ENCODE data around the gene DNAJA1.

DNA sequence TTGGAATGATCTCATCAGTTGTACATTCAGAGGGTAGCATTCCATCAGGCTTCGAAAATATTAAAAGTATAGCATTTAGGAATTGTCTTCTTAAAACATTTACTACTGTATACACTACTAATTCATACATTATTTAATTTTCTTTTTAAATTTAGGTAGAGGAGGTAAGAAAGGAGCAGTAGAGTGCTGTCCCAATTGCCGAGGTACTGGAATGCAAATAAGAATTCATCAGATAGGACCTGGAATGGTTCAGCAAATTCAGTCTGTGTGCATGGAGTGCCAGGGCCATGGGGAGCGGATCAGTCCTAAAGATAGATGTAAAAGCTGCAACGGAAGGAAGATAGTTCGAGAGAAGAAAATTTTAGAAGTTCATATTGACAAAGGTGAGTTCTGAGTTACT, 5.2 kb downstream of the DNAJA1 start:
- TF ChIP-seq POLR2A (IDR thresholded peaks at IDR 0.05) = no peak
- TF ChIP-seq, protein P1, sequence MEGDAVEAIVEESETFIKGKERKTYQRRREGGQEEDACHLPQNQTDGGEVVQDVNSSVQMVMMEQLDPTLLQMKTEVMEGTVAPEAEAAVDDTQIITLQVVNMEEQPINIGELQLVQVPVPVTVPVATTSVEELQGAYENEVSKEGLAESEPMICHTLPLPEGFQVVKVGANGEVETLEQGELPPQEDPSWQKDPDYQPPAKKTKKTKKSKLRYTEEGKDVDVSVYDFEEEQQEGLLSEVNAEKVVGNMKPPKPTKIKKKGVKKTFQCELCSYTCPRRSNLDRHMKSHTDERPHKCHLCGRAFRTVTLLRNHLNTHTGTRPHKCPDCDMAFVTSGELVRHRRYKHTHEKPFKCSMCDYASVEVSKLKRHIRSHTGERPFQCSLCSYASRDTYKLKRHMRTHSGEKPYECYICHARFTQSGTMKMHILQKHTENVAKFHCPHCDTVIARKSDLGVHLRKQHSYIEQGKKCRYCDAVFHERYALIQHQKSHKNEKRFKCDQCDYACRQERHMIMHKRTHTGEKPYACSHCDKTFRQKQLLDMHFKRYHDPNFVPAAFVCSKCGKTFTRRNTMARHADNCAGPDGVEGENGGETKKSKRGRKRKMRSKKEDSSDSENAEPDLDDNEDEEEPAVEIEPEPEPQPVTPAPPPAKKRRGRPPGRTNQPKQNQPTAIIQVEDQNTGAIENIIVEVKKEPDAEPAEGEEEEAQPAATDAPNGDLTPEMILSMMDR (IDR thresholded peaks at IDR 0.05) = no peak
